Body of pancreas (tissue), 4 donors: Measurements from ENCODE around the gene ANKRD11. TPM values are rescaled to one million over a fixed set of nuclear protein-coding genes. Genes with fewer than 3 reads are reported as not detected.
"Not testable (repeated sequence)": the region's sequence is repeated elsewhere in the genome, so short reads cannot be mapped to it uniquely, and the experiment has no call there.

Experiments
- ATAC-seq: fragments of 150-250 bp; one replicate; pipeline ENCODE4 v1.9.1; 2016
- DNase-seq, 4 donors: peaks; one replicate each; pipeline ENCODE4 v3.0.0-alpha.2; 2019
- H3K27ac ChIP-seq, 4 donors: fragments of 200-600 bp; sonication (generic); 1 replicate in 3 of 4; 2 replicates in 1 of 4; pipeline versions ENCODE4 v1.5.1 to v1.6.1; 2016 to 2019; ENCODE audit warnings: mild to moderate bottlenecking in 1 of 4, mixed read lengths in 1 of 4, moderate library complexity in 1 of 4
- H3K27me3 ChIP-seq, 2 donors: fragments of 200-600 bp; sonication (generic); one replicate each; pipeline ENCODE4 v1.6.0; 2016; ENCODE audit warnings: mild to moderate bottlenecking in 1 of 2
- H3K36me3 ChIP-seq, 2 donors: fragments of 200-600 bp; sonication (generic); replicated peaks in 1 of 2; 2 replicates each; pipeline ENCODE4 v1.5.1; 2016; ENCODE audit warnings: low read depth in 2 of 2; ENCODE audit not compliant: insufficient read depth in 1 of 2
- H3K4me1 ChIP-seq: fragments of 200-600 bp; sonication (generic); one replicate; pipeline ENCODE4 v1.6.0; 2016
- H3K4me3 ChIP-seq, 2 donors: fragments of 200-600 bp; sonication (generic); 1 replicate in 1 of 2; 2 replicates in 1 of 2; pipeline ENCODE4 v1.5.1; 2016 to 2019
- H3K9me3 ChIP-seq, 3 donors: fragments of 200-600 bp; sonication (generic); 1 replicate in 2 of 3; 2 replicates in 1 of 3; pipeline ENCODE4 v1.5.1; 2016
- POLR2A ChIP-seq, 3 donors: fragments of 450-650 bp; IDR thresholded peaks; one replicate each; pipeline ENCODE4 v1.6.1; 2016; ENCODE audit warnings: antibody characterized with exemption in 3 of 3, mild to moderate bottlenecking in 2 of 3
- WGBS, 2 donors: methylation state at CpG; one replicate each; pipeline ENCODE4 v1.1.5; 2017; 5-methylcytosine and 5-hydroxymethylcytosine counted together
- intact Hi-C: fragments of 100-400 bp; cut with DNase I; formaldehyde crosslinking; loops from one replicate; pipeline ENCODE4 v1.15.1; 2023
- total RNA-seq, 2 donors: library from RNA; depleted of rRNA; stranded (reverse); fragments of >200 nt; gene quantifications; one replicate each; pipeline ENCODE4 v1.1.0, GENCODE V29; 2016
- TF ChIP-seq, protein P1 (sequence below), 7 experiments: fragments of 450-650 bp in 4 of 7; fragments of 200-600 bp in 3 of 7; sonication (generic) in 3 of 7; IDR thresholded peaks; one replicate each; pipeline ENCODE4 v1.5.1; 2016 to 2019; ENCODE audit warnings: antibody characterized with exemption in 7 of 7

The ANKRD11 gene
- total RNA-seq, 2 donors from 2014 or later: 52.1 to 97.9 TPM

DNA sequence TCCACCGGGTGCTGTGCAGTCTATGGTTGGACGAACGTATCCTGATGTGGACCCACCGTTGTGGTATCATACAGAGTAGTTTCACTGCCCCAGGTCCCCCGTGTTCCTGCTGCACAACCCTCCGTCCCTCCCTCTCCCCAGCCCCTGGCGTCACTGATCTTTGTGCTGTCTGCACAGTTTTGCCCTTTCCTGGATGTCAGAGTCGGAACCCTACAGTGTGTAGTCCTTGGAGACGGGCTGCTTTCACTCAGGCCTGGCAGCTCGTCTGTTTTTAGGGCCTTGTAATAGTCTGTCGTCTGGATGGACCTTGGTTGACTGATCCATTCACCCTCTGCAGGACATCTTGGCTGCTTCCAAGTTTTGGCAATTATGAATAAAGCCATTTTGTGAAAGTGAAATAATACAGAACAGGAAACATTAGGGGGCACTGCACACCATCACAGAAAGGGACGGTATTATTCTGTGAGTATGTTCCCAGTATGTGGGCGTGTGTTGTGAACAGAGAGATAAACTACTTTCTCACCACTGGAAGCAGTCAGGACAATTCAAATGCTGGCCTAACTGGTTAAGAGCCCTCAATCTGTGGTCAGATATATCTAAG, 156.9 kb downstream of the ANKRD11 start:
- TF ChIP-seq, protein P1, sequence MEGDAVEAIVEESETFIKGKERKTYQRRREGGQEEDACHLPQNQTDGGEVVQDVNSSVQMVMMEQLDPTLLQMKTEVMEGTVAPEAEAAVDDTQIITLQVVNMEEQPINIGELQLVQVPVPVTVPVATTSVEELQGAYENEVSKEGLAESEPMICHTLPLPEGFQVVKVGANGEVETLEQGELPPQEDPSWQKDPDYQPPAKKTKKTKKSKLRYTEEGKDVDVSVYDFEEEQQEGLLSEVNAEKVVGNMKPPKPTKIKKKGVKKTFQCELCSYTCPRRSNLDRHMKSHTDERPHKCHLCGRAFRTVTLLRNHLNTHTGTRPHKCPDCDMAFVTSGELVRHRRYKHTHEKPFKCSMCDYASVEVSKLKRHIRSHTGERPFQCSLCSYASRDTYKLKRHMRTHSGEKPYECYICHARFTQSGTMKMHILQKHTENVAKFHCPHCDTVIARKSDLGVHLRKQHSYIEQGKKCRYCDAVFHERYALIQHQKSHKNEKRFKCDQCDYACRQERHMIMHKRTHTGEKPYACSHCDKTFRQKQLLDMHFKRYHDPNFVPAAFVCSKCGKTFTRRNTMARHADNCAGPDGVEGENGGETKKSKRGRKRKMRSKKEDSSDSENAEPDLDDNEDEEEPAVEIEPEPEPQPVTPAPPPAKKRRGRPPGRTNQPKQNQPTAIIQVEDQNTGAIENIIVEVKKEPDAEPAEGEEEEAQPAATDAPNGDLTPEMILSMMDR (IDR thresholded peaks at IDR 0.05): peak; percentile 36 to 89 (median 81)
- intact Hi-C loops, H3K36me3 ChIP-seq, H3K27me3 ChIP-seq, H3K9me3 ChIP-seq, H3K4me3 ChIP-seq: not testable (repeated sequence)
- DNase-seq (peak; percentile 56 to 79 (median 59)), ATAC-seq (peak; percentile 78)
- H3K4me1 ChIP-seq: peaks cover 40% of the 10 kb centered on the region
- peak overlapping the region in 3 of 4 donors; percentile 17 to 56 (median 22) for H3K27ac ChIP-seq
- WGBS, 2 donors: 24 to 39% methylated on average over 9 to 13 of the region's 13 CpGs

DNA sequence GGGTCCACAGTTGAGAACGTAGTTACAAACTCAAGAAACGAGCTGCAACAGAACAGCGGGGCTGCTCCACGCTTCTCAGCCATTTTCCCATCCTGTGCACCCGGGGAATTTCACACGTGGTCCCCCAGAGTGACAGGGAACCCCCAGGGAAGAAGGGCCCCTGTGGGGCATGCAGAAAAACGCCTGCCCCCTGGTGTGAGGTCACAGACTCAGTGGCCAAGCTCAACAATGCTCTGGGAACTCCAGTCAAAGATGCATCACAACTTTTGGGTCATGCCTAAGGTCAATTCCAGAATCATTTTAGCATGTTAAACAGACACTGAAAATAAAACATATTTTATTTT, 157.5 kb downstream of the ANKRD11 start:
- no peaks in the 10 kb centered on the region for H3K27me3 ChIP-seq
- no peaks in the 10 kb centered on the region for H3K9me3 ChIP-seq
- DNase-seq (peak in 2 of 4 donors; percentile 1 to 5), ATAC-seq (no peak)
- no peak overlapping the region for H3K4me3 ChIP-seq
- intact Hi-C loops: no loop called here
- H3K36me3 ChIP-seq: no peaks in the 10 kb centered on the region
- peaks cover 40% of the 10 kb centered on the region for H3K4me1 ChIP-seq
- no peak overlapping the region for H3K27ac ChIP-seq
- TF ChIP-seq, protein P1 (IDR thresholded peaks at IDR 0.05): no peak
- no peak for TF ChIP-seq POLR2A (IDR thresholded peaks at IDR 0.05)
- WGBS, 2 donors: 55 to 56% methylated on average over 7 of the region's 7 CpGs

DNA sequence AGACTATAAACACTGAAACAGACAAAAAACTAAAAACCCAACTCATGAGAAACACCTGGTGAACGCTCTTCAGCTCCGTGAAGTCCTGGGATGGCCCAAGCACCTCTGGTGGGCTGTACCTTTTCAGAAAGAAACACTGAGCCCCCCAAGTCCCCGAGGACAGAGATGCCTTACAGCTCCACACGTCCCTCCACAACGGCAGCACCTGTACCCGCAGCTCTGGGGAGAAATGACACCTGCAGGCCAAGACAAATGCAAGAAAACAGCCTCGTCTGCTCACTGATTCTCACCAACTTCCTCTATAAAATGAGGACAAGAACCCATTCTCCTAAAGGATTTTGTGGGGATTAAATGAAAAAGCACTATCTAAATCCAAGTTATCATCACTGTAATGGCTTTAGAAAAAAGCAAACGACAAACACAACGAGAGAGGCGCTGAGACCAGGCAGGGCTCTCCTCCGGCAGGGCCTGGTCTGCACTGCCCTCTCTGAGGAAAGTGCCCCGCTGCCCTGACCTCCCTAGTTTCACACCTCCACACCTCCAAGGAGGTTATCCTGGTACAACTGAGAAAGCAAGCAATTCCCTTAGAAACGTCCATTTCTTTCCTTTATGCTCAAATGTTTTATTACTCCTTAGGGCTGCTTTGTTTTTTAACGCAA, 158.0 kb downstream of the ANKRD11 start:
- H3K27ac ChIP-seq: no peak overlapping the region
- ATAC-seq (no peak), DNase-seq (peak in 2 of 4 donors; percentile 5 to 9)
- 52 to 53% methylated on average over 14 of the region's 14 CpGs for WGBS, 2 donors
- no peak for TF ChIP-seq POLR2A (IDR thresholded peaks at IDR 0.05)
- TF ChIP-seq, protein P1 (IDR thresholded peaks at IDR 0.05): no peak
- H3K36me3 ChIP-seq: no peaks in the 10 kb centered on the region
- H3K9me3 ChIP-seq: no peaks in the 10 kb centered on the region
- H3K27me3 ChIP-seq: no peaks in the 10 kb centered on the region
- peaks cover 40% of the 10 kb centered on the region for H3K4me1 ChIP-seq
- intact Hi-C loops: no loop called here
- H3K4me3 ChIP-seq: no peak overlapping the region

DNA sequence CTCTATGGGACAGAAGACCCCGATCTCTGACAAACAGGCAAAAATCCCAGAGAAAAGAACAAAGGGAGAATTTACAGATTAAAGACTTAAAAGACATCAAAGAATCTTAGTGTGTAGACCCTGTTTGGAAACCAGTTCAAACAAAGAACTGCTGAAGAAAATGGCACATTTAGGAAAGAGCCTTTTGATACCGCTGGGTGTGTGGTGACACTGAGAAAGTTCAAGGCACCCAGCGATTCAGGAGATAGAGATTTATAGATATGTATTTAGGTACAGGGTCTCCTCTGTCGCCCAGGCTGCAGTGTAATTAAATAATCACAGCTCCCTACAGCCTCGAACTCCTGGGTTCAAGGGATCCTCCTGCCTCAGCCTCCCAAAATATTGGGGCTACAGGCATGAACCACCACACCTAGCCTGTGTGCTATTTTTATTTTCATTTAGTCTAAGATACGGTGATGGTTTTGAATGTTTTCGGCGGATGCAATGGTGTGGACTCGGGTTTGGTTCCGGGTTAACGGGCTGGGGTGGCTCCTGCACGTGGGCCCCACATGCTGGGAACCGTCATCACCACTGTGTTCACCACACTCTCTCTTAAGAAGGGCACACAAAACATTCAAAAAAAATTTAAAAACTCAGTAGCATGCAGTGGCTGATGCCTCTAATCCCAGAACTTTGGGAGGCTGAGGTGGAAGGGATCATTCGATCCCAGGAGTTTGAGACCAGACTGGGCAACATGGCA, 158.8 kb downstream of the ANKRD11 start:
- Histone ChIP-seq H3K36me3 (no peaks in the 10 kb centered on the region), H3K27ac (no peak overlapping the region), H3K9me3 (no peaks in the 10 kb centered on the region), H3K4me1 (peaks cover 46% of the 10 kb centered on the region), H3K27me3 (no peaks in the 10 kb centered on the region), H3K4me3 (no peak overlapping the region)
- ATAC-seq (no peak), DNase-seq (peak in 1 of 4 donors; percentile 2)
- TF ChIP-seq POLR2A (IDR thresholded peaks at IDR 0.05): no peak
- TF ChIP-seq, protein P1 (IDR thresholded peaks at IDR 0.05): no peak
- intact Hi-C loops: no loop called here
- 83 to 85% methylated on average over 14 of the region's 14 CpGs for WGBS, 2 donors
